OCI-LY3 (cell line): ENCODE results near the gene ERP27.

Experiments
- EZH2phosphoT487 ChIP-seq: fragments of 200-600 bp; shearing (Covaris generic); IDR thresholded peaks from 2 replicates; pipeline ENCODE4 v1.6.1; 2018; ENCODE audit warnings: antibody characterized with exemption, mixed run types, low read depth
- TF ChIP-seq, protein P1 (sequence below): fragments of 200-600, 300-600 bp; sonication (generic); IDR thresholded peaks from 2 replicates; pipeline ENCODE4 v1.5.1; 2014; ENCODE audit warnings: antibody characterized with exemption, low read length, low read depth

GRCh38 chr12:14915736-14916135 lies 22.6 kb downstream of the ERP27 start:
- TF ChIP-seq EZH2phosphoT487, result no peak
- TF ChIP-seq, protein P1, sequence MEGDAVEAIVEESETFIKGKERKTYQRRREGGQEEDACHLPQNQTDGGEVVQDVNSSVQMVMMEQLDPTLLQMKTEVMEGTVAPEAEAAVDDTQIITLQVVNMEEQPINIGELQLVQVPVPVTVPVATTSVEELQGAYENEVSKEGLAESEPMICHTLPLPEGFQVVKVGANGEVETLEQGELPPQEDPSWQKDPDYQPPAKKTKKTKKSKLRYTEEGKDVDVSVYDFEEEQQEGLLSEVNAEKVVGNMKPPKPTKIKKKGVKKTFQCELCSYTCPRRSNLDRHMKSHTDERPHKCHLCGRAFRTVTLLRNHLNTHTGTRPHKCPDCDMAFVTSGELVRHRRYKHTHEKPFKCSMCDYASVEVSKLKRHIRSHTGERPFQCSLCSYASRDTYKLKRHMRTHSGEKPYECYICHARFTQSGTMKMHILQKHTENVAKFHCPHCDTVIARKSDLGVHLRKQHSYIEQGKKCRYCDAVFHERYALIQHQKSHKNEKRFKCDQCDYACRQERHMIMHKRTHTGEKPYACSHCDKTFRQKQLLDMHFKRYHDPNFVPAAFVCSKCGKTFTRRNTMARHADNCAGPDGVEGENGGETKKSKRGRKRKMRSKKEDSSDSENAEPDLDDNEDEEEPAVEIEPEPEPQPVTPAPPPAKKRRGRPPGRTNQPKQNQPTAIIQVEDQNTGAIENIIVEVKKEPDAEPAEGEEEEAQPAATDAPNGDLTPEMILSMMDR, result no peak
